Measurements from ENCODE around the gene CHTF8.
A peak's percentile ranks its signal among the peaks of the same experiment; 100 is the strongest.
"Not testable (repeated sequence)": the region's sequence is repeated elsewhere in the genome, so short reads cannot be mapped to it uniquely, and the experiment has no call there.

The CHTF8 gene

GRCh38 chr16:69139464-69139863 is 7.1 kb upstream of the CHTF8 start:
- DNase-seq (ENCODE audit: low read depth) = not testable (repeated sequence)

- DNase-seq (ENCODE audit: low read depth) = no peak
These were observed 6.2 kb upstream of the CHTF8 start for GRCh38 chr16:69138608-69139007.

- no peak for DNase-seq (ENCODE audit: low read depth)
These were observed 1.1 kb upstream of the CHTF8 start for GRCh38 chr16:69133373-69133954.

- DNase-seq (ENCODE audit: low read depth) = peak; percentile 88
These were observed 457 bp downstream of the CHTF8 start for GRCh38 chr16:69131839-69132423.

- peak; percentile 45 for DNase-seq (ENCODE audit: low read depth)
These were observed 1.1 kb downstream of the CHTF8 start for GRCh38 chr16:69131167-69131838.

- DNase-seq (ENCODE audit: low read depth) = no peak
These were observed 1.9 kb downstream of the CHTF8 start for GRCh38 chr16:69130461-69130860.

GRCh38 chr16:69127966-69128510 is 4.3 kb downstream of the CHTF8 start:
- DNase-seq (ENCODE audit: low read depth) = no peak

- not testable (repeated sequence) for DNase-seq (ENCODE audit: low read depth)
These were observed 5.6 kb downstream of the CHTF8 start for GRCh38 chr16:69126801-69127200.

- no peak for DNase-seq (ENCODE audit: low read depth)
These were observed 6.2 kb downstream of the CHTF8 start for GRCh38 chr16:69126221-69126620.

- not testable (repeated sequence) for DNase-seq (ENCODE audit: low read depth)
These were observed 7.4 kb downstream of the CHTF8 start for GRCh38 chr16:69124961-69125360.

GRCh38 chr16:69124406-69124805 is 8.0 kb downstream of the CHTF8 start:
- DNase-seq (ENCODE audit: low read depth) = not testable (repeated sequence)

- peak; percentile 78 for DNase-seq (ENCODE audit: low read depth)
These were observed 8.5 kb downstream of the CHTF8 start for GRCh38 chr16:69123910-69124309.

- DNase-seq (ENCODE audit: low read depth) = no peak
These were observed 12.2 kb downstream of the CHTF8 start for GRCh38 chr16:69120096-69120664.

- DNase-seq (ENCODE audit: low read depth) = no peak
These were observed 12.9 kb downstream of the CHTF8 start for GRCh38 chr16:69119536-69119935.

- DNase-seq (ENCODE audit: low read depth) = no peak
These were observed 13.4 kb downstream of the CHTF8 start for GRCh38 chr16:69118994-69119393.

- DNase-seq (ENCODE audit: low read depth) = no peak
These were observed 13.9 kb downstream of the CHTF8 start for GRCh38 chr16:69118468-69118867.

GRCh38 chr16:69116906-69117305 is 15.5 kb downstream of the CHTF8 start:
- no peak for DNase-seq (ENCODE audit: low read depth)

- DNase-seq (ENCODE audit: low read depth) = no peak
These were observed 16.0 kb downstream of the CHTF8 start for GRCh38 chr16:69116256-69116875.

- DNase-seq (ENCODE audit: low read depth) = no peak
These were observed 16.6 kb downstream of the CHTF8 start for GRCh38 chr16:69115837-69116236.

- DNase-seq (ENCODE audit: low read depth) = no peak
These were observed 17.0 kb downstream of the CHTF8 start for GRCh38 chr16:69115361-69115760.

GRCh38 chr16:69114976-69115355 is 17.4 kb downstream of the CHTF8 start:
- no peak for DNase-seq (ENCODE audit: low read depth)

- DNase-seq (ENCODE audit: low read depth) = no peak
These were observed 17.9 kb downstream of the CHTF8 start for GRCh38 chr16:69114346-69114975.

All from EH (cell line).